RPMI8226 (cell line): ENCODE measurements around the gene AMBRA1.
"Not testable (repeated sequence)": the region's sequence is repeated elsewhere in the genome, so short reads cannot be mapped to it uniquely, and the experiment has no call there.

Experiments
- DNase-seq: peaks from one replicate; pipeline ENCODE4 v3.0.0-alpha.2; 2015

Gene AMBRA1

GRCh38 chr11:46378811-46379481 is 214.9 kb downstream of the AMBRA1 start:
- no peak for DNase-seq

GRCh38 chr11:46378296-46378695 is 215.5 kb downstream of the AMBRA1 start:
- no peak for DNase-seq

- DNase-seq: no peak
Observed at GRCh38 chr11:46377831-46378230, 216.0 kb downstream of the AMBRA1 start.

GRCh38 chr11:46377290-46377689 is 216.5 kb downstream of the AMBRA1 start:
- DNase-seq: no peak

- no peak for DNase-seq
Observed at GRCh38 chr11:46376258-46377050, 217.4 kb downstream of the AMBRA1 start.

GRCh38 chr11:46375392-46376101 is 218.3 kb downstream of the AMBRA1 start:
- DNase-seq: no peak

GRCh38 chr11:46374815-46375214 is 219.0 kb downstream of the AMBRA1 start:
- no peak for DNase-seq

GRCh38 chr11:46373787-46374740 is 219.8 kb downstream of the AMBRA1 start:
- DNase-seq: no peak

- not testable (repeated sequence) for DNase-seq
Observed at GRCh38 chr11:46372501-46372900, 221.3 kb downstream of the AMBRA1 start.

GRCh38 chr11:46372086-46372485 is 221.7 kb downstream of the AMBRA1 start:
- DNase-seq: no peak

- not testable (repeated sequence) for DNase-seq
Observed at GRCh38 chr11:46371262-46371661, 222.6 kb downstream of the AMBRA1 start.

- DNase-seq: no peak
Observed at GRCh38 chr11:46370253-46370652, 223.6 kb downstream of the AMBRA1 start.

- DNase-seq: peak; percentile 51
Observed at GRCh38 chr11:46369458-46370152, 224.2 kb downstream of the AMBRA1 start.

GRCh38 chr11:46367916-46368267 is 225.9 kb downstream of the AMBRA1 start:
- no peak for DNase-seq

GRCh38 chr11:46367244-46367915 is 226.4 kb downstream of the AMBRA1 start:
- DNase-seq: no peak

- no peak for DNase-seq
Observed at GRCh38 chr11:46366661-46367161, 227.1 kb downstream of the AMBRA1 start.

- no peak for DNase-seq
Observed at GRCh38 chr11:46366260-46366659, 227.6 kb downstream of the AMBRA1 start.

GRCh38 chr11:46364791-46365190 is 229.0 kb downstream of the AMBRA1 start:
- DNase-seq: no peak

GRCh38 chr11:46364056-46364455 is 229.8 kb downstream of the AMBRA1 start:
- DNase-seq: no peak

GRCh38 chr11:46363455-46364005 is 230.3 kb downstream of the AMBRA1 start:
- no peak for DNase-seq

- no peak for DNase-seq
Observed at GRCh38 chr11:46363031-46363407, 230.8 kb downstream of the AMBRA1 start.
